ENCODE data around the gene LDLRAD4.

LDLRAD4 gene

GRCh38 chr18:13447621-13448334, 229.2 kb downstream of the LDLRAD4 start:
- CTCF ChIA-PET = no interaction called here
- POLR2A ChIA-PET = no interaction called here
- DNase-seq (ENCODE audit: extremely low spot score) = no peak

GRCh38 chr18:13448335-13448795, 229.8 kb downstream of the LDLRAD4 start:
- ChIA-PET CTCF (no interaction called here), POLR2A (no interaction called here)
- no peak for DNase-seq (ENCODE audit: extremely low spot score)
- TF ChIP-seq FOXK2 (IDR thresholded peaks at IDR 0.05) (no peak), TARDBP (IDR thresholded peaks at IDR 0.05) (no peak)

More at GRCh38 chr18:13447621-13448334, 229.2 kb downstream of the LDLRAD4 start:
- no peak for TF ChIP-seq ELF4 (IDR thresholded peaks at IDR 0.05)
- no peak for TF ChIP-seq LEF1 (IDR thresholded peaks at IDR 0.05; ENCODE audit: borderline replicate concordance)
- no peak for TF ChIP-seq TARDBP (IDR thresholded peaks at IDR 0.05)
- no peak for TF ChIP-seq ZNF384 (IDR thresholded peaks at IDR 0.05)
- TF ChIP-seq FOXM1 (IDR thresholded peaks at IDR 0.05; ENCODE audit: borderline replicate concordance) = no peak
- TF ChIP-seq FOXA1 (IDR thresholded peaks at IDR 0.05) = no peak
- no peak for TF ChIP-seq HDGF (IDR thresholded peaks at IDR 0.05; ENCODE audit: borderline replicate concordance)
- no peak for TF ChIP-seq NFRKB (IDR thresholded peaks at IDR 0.05)
- no peak for TF ChIP-seq L3MBTL2 (conservative IDR thresholded peaks at IDR 0.05)
- no peak for TF ChIP-seq SP1 (IDR thresholded peaks at IDR 0.05)
- no peak for TF ChIP-seq BHLHE40 (IDR thresholded peaks at IDR 0.05; ENCODE audit: borderline replicate concordance)
- TF ChIP-seq PKNOX1 (IDR thresholded peaks at IDR 0.05) = no peak

- ChIA-PET CTCF (no interaction called here), POLR2A (no interaction called here)
- TF ChIP-seq PKNOX1 (IDR thresholded peaks at IDR 0.05) (no peak), FOXA1 (IDR thresholded peaks at IDR 0.05) (no peak)
- no peak for DNase-seq (ENCODE audit: extremely low spot score)
Observed at GRCh38 chr18:13449651-13450050, 231.1 kb downstream of the LDLRAD4 start.

- DNase-seq (ENCODE audit: extremely low spot score) = no peak
- TF ChIP-seq FOXK2 (IDR thresholded peaks at IDR 0.05) = no peak
- TF ChIP-seq PKNOX1 (IDR thresholded peaks at IDR 0.05) = no peak
- no peak for TF ChIP-seq ZNF384 (IDR thresholded peaks at IDR 0.05)
- TF ChIP-seq LEF1 (IDR thresholded peaks at IDR 0.05; ENCODE audit: borderline replicate concordance) = no peak
- TF ChIP-seq ELF4 (IDR thresholded peaks at IDR 0.05) = no peak
- TF ChIP-seq FOXA1 (IDR thresholded peaks at IDR 0.05) = no peak
- ChIA-PET POLR2A (no interaction called here), CTCF (no interaction called here)
Observed at GRCh38 chr18:13450289-13451212, 232.0 kb downstream of the LDLRAD4 start.

- DNase-seq (ENCODE audit: extremely low spot score) = no peak
- ChIA-PET POLR2A (no interaction called here), CTCF (no interaction called here)
- no peak for TF ChIP-seq SUZ12 (IDR thresholded peaks at IDR 0.05)
- no peak for TF ChIP-seq NFRKB (IDR thresholded peaks at IDR 0.05)
- TF ChIP-seq FOXA1 (IDR thresholded peaks at IDR 0.05) = no peak
Observed at GRCh38 chr18:13451213-13451540, 232.6 kb downstream of the LDLRAD4 start.

- no peak for DNase-seq (ENCODE audit: extremely low spot score)
- TF ChIP-seq FOXM1 (IDR thresholded peaks at IDR 0.05; ENCODE audit: borderline replicate concordance) = no peak
- no peak for TF ChIP-seq ARNT (IDR thresholded peaks at IDR 0.05)
- TF ChIP-seq ELF4 (IDR thresholded peaks at IDR 0.05) = no peak
- TF ChIP-seq SP1 (IDR thresholded peaks at IDR 0.05) = no peak
- no peak for TF ChIP-seq PKNOX1 (IDR thresholded peaks at IDR 0.05)
- TF ChIP-seq BHLHE40 (IDR thresholded peaks at IDR 0.05; ENCODE audit: borderline replicate concordance) = no peak
- no peak for TF ChIP-seq NFRKB (IDR thresholded peaks at IDR 0.05)
- no peak for TF ChIP-seq CTBP1 (IDR thresholded peaks at IDR 0.05; ENCODE audit: borderline replicate concordance)
- TF ChIP-seq SUZ12 (IDR thresholded peaks at IDR 0.05) = no peak
- no peak for TF ChIP-seq HDGF (IDR thresholded peaks at IDR 0.05; ENCODE audit: borderline replicate concordance)
- no peak for TF ChIP-seq LEF1 (IDR thresholded peaks at IDR 0.05; ENCODE audit: borderline replicate concordance)
- no peak for TF ChIP-seq L3MBTL2 (conservative IDR thresholded peaks at IDR 0.05)
- no peak for TF ChIP-seq FOXA1 (IDR thresholded peaks at IDR 0.05)
- no peak for TF ChIP-seq FOXK2 (IDR thresholded peaks at IDR 0.05)
- ChIA-PET CTCF (no interaction called here), POLR2A (no interaction called here)
Observed at GRCh38 chr18:13451661-13452387, 233.3 kb downstream of the LDLRAD4 start.

Data from HEK293T (cell line).